ENCODE measurements around the gene FMNL2.

DNA sequence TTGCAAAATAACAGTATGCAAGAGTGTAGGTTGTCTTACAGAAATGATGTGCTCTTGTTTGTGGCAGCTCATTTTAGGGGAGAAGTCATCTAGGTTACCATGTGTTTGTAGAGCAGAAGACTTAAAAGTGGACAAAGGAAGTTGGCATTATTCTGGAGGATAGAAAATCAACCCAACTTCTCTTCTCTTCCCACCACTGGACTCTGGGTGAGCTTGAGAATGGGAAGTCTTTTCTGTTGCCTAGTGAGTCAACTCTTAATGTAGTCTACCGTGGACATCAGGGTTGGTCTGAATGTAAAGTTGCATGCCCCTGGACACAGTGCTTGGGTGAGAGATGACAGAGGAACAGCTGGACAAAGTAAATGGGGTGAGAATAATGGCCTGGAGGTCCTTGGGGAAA is 98.3 kb downstream of the FMNL2 start:
- TF ChIP-seq EZH2phosphoT487 (IDR thresholded peaks at IDR 0.05; ENCODE audit: insufficient read depth, low read depth) (no peak), EZH2 (IDR thresholded peaks at IDR 0.05; ENCODE audit: insufficient read depth, poor library complexity, severe bottlenecking) (no peak)
